Type B pancreatic cell (in vitro differentiated cells): Measurements from ENCODE around the gene RELT. TPM values are rescaled to one million over a fixed set of nuclear protein-coding genes. Genes with fewer than 3 reads are reported as not detected.
A peak's percentile ranks its signal among the peaks of the same experiment; 100 is the strongest.

Experiments used
- DNase-seq: peaks from one replicate; pipeline ENCODE4 v3.0.0; 2021; ENCODE audit warnings: mixed read lengths; ENCODE audit not compliant: unreplicated experiment; ENCODE audit errors: extremely low spot score
- H3K27ac Mint-ChIP-seq: 2 replicates; pipeline ENCODE4 v1.8.0; 2021; ENCODE audit warnings: mild to moderate bottlenecking, mixed read lengths
- H3K27me3 Mint-ChIP-seq: 2 replicates; pipeline ENCODE4 v1.8.0; 2021; ENCODE audit warnings: mixed read lengths
- H3K36me3 Mint-ChIP-seq: 2 replicates; pipeline ENCODE4 v1.8.0; 2021; ENCODE audit warnings: mixed read lengths
- H3K4me1 Mint-ChIP-seq: one replicate; pipeline ENCODE4 v1.8.0; 2021; ENCODE audit warnings: mixed read lengths; ENCODE audit not compliant: unreplicated experiment
- H3K4me3 Mint-ChIP-seq: 2 replicates; pipeline ENCODE4 v1.8.0; 2021; ENCODE audit warnings: mild to moderate bottlenecking, mixed read lengths
- H3K9me3 Mint-ChIP-seq: 2 replicates; pipeline ENCODE4 v1.8.0; 2021; ENCODE audit warnings: mixed read lengths
- CTCF ChIP-seq: fragments of 200-600 bp; sonication (generic); conservative IDR thresholded peaks from 2 replicates; pipeline ENCODE4 v1.5.0; 2021; ENCODE audit warnings: antibody characterized with exemption, mild to moderate bottlenecking
- total RNA-seq: library from RNA; stranded (reverse); gene quantifications from 2 replicates; pipeline ENCODE4 v1.2.1, GENCODE V29; 2021; ENCODE audit warnings: low replicate concordance

The RELT gene
- total RNA-seq, 1 donor from 2014 or later, result 8.5 TPM

- no peak for DNase-seq
Measured at GRCh38 chr11:73338279-73338678, 37.9 kb upstream of the RELT start.

GRCh38 chr11:73340164-73340563 is 36.0 kb upstream of the RELT start:
- Mint-ChIP-seq H3K4me1 (peaks cover 32% of the 10 kb centered on the region), H3K27ac (no peak overlapping the region), H3K9me3 (no peaks in the 10 kb centered on the region), H3K36me3 (no peaks in the 10 kb centered on the region), H3K4me3 (no peak overlapping the region), H3K27me3 (no peaks in the 10 kb centered on the region)
- DNase-seq, result no peak
- TF ChIP-seq CTCF, result no peak

More at GRCh38 chr11:73338279-73338678, 37.9 kb upstream of the RELT start:
- Mint-ChIP-seq H3K27me3 (no peaks in the 10 kb centered on the region), H3K27ac (no peak overlapping the region), H3K36me3 (no peaks in the 10 kb centered on the region), H3K4me3 (no peak overlapping the region), H3K9me3 (no peaks in the 10 kb centered on the region), H3K4me1 (peaks cover 45% of the 10 kb centered on the region)
- no peak for TF ChIP-seq CTCF

DNA sequence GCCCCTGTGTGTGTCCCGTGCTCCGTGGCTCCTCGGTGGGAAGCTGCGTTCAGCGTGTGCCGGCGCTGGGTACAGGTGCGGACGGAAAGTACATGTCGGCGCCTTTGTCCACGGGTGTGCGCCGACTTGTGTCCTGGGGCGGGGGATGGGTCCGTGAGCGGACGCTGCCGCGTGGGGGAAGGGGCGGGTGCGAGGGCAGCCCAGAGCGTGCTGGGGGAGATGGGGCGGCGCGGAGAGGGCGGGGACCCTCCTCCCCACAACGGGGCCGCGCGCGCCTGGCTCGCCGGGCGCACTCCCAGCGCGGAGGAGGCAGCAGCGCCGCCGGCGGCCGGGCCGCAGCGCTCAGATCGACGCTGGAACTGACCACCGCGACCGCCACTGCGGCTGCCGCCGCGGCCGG is 33.6 kb upstream of the RELT start:
- H3K27ac Mint-ChIP-seq, result no peak overlapping the region
- H3K4me3 Mint-ChIP-seq, result peak overlapping the region; percentile 88
- peak; percentile 30 for TF ChIP-seq CTCF
- no peak for DNase-seq
- no peaks in the 10 kb centered on the region for H3K9me3 Mint-ChIP-seq
- H3K27me3 Mint-ChIP-seq, result no peaks in the 10 kb centered on the region
- peaks cover 35% of the 10 kb centered on the region for H3K4me1 Mint-ChIP-seq
- no peaks in the 10 kb centered on the region for H3K36me3 Mint-ChIP-seq

GRCh38 chr11:73343076-73343873 is 32.9 kb upstream of the RELT start:
- no peak for TF ChIP-seq CTCF
- no peak overlapping the region for H3K27ac Mint-ChIP-seq

DNA sequence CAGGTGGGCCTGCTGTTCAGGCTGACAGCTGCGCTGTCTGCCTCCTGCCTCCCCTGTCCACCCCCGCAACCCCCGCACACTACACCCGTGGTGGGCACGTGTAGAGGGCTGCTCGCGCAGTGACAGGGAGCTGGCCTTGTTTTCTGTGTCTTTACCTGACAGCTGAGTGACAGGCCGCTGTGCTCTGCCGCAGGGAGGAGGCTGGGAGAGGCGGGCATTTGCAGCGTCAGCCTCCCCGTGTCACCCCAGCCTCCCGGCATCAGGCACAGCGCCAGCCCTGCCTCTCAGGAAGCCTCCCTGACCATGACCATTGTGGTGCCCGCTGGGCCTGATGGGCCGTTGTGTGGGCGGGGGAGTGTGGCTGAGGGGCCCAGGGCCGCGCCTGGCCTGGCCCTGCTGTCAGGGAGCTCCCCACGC is 32.0 kb upstream of the RELT start:
- Mint-ChIP-seq H3K27ac (no peak overlapping the region), H3K9me3 (no peaks in the 10 kb centered on the region)
- DNase-seq, result no peak

More at GRCh38 chr11:73343076-73343873, 32.9 kb upstream of the RELT start:
- no peak for DNase-seq
- no peaks in the 10 kb centered on the region for H3K27me3 Mint-ChIP-seq
- peak overlapping the region; percentile 63 for H3K4me3 Mint-ChIP-seq
- H3K9me3 Mint-ChIP-seq, result no peaks in the 10 kb centered on the region
- no peaks in the 10 kb centered on the region for H3K36me3 Mint-ChIP-seq
- H3K4me1 Mint-ChIP-seq, result peaks cover 35% of the 10 kb centered on the region

More for the DNA sequence above, 32.0 kb upstream of the RELT start:
- TF ChIP-seq CTCF, result no peak
- no peaks in the 10 kb centered on the region for H3K27me3 Mint-ChIP-seq
- peak overlapping the region; percentile 58 for H3K4me3 Mint-ChIP-seq
- peaks cover 37% of the 10 kb centered on the region for H3K4me1 Mint-ChIP-seq
- no peaks in the 10 kb centered on the region for H3K36me3 Mint-ChIP-seq
